D721Med (cell line): Measurements from ENCODE around the gene RETREG2.

ENCODE experiments used
- DNase-seq: peaks from one replicate; pipeline ENCODE4 v3.0.0; 2011; ENCODE audit warnings: low spot score; ENCODE audit not compliant: insufficient read length
- FAIRE-seq: peaks from 2 replicates; lab custom pipeline; 2011; peaks lifted over from hg19 to GRCh38; lab: Jason Lieb, UNC
- TF ChIP-seq, protein P1 (sequence below): IDR thresholded peaks from 2 replicates; pipeline ENCODE4 v1.5.1; 2012; ENCODE audit warnings: mild to moderate bottlenecking, control low read depth; ENCODE audit not compliant: insufficient read depth; ENCODE audit errors: missing control alignments

RETREG2 gene, protein sequence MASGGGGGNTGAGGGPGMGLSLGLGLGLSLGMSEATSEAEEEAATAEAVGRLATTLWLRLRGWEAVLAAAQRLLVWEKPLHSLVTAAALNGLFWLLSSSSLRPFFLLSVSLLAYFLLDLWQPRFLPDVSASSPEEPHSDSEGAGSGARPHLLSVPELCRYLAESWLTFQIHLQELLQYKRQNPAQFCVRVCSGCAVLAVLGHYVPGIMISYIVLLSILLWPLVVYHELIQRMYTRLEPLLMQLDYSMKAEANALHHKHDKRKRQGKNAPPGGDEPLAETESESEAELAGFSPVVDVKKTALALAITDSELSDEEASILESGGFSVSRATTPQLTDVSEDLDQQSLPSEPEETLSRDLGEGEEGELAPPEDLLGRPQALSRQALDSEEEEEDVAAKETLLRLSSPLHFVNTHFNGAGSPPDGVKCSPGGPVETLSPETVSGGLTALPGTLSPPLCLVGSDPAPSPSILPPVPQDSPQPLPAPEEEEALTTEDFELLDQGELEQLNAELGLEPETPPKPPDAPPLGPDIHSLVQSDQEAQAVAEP

DNA sequence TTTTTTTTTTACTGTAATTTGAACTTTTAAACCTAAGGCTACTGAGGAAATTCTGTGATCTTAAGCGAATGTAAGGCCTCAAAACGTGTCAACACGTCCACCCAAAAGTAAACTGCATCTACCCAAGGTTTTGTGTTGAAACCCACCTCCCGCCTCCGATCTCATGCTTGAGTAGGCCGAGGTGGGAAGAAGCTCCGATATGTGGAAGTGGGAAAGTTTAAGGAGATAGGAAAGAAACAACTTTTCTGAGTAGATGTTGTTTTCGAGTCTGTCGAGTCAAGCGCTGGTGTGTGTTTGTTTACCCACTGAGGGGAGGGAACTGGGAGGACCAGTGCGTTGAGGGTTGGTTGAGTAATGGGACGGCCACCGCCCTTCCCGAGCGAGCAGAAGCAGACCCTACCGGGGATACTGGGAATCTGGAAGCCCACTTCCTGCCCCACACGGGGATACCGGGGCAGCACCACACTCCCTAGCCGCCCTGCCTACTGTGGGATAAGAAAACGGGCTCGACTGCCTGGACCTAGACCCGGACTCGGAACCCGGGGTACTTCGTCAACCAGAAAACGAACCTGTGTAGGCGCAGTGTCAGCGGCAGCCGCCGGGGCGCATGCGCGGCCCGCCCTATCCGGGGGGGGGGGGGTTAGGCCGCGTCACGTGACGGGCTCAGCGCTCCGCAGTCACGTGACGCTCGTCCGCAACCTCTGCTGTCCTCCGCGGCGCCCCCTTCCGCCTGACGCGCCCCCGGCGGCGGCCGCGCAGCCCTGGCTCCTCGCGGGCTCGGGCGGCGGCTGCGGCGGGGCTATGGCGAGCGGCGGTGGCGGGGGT lies at the start of gene RETREG2:
TSS of gene RETREG2 (plus strand) at position 724 of the 825 bp plus-strand sequence. CDS start at position 802, 78 bp downstream.
- DNase-seq: peak; percentile 94
- TF ChIP-seq, protein P1, sequence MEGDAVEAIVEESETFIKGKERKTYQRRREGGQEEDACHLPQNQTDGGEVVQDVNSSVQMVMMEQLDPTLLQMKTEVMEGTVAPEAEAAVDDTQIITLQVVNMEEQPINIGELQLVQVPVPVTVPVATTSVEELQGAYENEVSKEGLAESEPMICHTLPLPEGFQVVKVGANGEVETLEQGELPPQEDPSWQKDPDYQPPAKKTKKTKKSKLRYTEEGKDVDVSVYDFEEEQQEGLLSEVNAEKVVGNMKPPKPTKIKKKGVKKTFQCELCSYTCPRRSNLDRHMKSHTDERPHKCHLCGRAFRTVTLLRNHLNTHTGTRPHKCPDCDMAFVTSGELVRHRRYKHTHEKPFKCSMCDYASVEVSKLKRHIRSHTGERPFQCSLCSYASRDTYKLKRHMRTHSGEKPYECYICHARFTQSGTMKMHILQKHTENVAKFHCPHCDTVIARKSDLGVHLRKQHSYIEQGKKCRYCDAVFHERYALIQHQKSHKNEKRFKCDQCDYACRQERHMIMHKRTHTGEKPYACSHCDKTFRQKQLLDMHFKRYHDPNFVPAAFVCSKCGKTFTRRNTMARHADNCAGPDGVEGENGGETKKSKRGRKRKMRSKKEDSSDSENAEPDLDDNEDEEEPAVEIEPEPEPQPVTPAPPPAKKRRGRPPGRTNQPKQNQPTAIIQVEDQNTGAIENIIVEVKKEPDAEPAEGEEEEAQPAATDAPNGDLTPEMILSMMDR: peak; percentile 45
- FAIRE-seq: no peak

DNA sequence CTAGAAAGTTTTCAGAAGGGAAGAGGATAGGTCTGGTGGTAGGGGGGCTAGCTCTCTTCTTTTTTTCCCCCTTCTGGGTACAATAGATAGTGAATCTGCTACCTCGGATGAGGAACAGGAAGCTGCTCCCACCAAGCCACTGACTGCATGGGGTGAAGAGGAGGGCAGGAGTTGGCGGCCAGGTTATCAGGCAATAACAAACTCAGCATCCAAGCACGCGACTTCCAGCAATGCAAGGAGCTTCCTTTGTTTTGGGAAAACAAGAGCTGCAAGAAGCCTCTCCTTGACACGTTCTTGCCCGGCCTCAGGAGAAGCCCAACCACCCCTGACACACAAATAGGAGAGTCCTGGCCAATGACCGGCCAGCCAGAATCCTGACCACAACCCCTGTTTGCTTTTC lies 49.7 kb upstream of the RETREG2 start:
- DNase-seq (no peak), FAIRE-seq (no peak)
- TF ChIP-seq, protein P1: no peak

DNA sequence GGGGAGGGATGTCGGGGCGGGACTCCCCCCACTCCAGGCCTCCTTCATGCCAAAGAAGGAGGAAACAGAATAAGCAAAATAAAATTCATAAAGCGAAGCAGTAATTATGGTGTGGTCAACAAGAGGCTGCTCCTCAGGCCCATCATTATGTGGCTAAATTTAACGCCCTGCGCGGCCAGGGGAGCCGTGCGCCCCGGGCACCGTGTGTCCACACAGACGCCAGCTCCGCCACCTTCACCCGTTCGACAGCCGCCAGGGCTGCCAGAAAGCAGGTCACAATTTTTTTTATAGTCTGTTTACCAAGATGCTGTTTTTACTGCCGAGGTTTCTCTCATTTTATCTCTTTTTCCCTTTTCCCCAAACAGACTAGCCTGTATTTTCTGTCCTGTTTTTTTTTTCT lies 48.5 kb upstream of the RETREG2 start:
- DNase-seq (no peak), FAIRE-seq (no peak)
- TF ChIP-seq, protein P1: no peak

DNA sequence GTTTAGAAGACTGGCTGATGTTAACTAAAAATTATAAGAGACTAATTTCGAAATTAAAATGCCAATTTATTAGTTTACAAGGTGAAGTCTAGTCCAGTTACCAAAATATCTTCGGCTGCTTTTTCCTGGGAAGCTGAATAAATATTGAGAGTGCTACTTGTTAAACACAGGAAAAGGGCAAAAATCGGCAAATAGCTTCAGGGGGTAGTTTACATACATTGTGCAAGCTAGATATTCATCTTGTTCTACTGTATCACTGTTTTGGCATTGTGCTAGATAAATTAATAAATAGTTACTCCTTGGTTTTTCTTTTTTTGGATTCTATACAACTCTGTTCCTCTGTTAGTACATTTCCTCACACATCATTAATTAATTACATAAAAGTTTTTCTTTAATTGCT lies 46.7 kb upstream of the RETREG2 start:
- TF ChIP-seq, protein P1: no peak
- FAIRE-seq (no peak), DNase-seq (no peak)

DNA sequence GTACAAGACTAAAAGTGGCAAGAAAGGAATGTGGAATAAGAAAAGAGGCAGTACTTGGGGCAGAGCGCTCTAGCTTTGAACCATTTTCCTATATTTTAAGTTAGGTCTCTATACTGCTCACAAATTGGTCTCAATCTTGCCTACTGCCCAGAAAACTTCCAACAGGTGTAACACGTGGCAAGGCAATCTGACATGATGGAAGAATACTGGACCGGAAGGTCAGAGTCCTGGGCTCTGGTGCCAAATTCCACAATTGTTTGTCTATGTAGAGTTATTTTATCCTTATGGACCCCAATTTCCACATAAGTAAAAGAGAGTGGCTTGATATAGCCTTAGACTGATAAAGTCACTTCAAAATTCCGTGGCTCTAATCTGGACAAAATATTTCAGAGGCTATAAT lies 46.3 kb upstream of the RETREG2 start:
- TF ChIP-seq, protein P1: no peak
- FAIRE-seq (no peak), DNase-seq (no peak)

DNA sequence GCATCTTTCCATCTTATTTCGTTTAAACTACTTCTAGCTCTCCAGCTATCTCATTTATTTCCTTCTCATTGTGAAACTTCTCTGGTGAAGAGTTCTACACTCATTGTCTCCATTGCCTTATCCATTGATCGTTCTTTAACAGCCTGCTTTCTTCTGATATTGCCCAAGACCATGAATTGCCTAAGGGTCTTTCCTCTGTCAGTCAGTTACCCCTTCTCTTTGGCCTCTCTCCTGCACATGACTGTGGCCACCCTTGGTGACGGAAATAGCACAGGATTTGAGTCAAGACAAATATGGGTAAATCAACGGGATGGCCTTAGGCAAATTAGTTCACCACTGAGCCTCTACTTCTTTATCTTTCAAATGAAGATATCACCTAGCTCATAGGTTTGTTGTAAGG lies 44.1 kb upstream of the RETREG2 start:
- TF ChIP-seq, protein P1: no peak
- DNase-seq (no peak), FAIRE-seq (no peak)
